Mononuclear cell (primary cell): ENCODE data around the gene CENPA. TPM values are rescaled to one million over a fixed set of nuclear protein-coding genes. Genes with fewer than 3 reads are reported as not detected.
"Not testable (repeated sequence)": the region's sequence is repeated elsewhere in the genome, so short reads cannot be mapped to it uniquely, and the experiment has no call there.

Source experiments
- H3K27me3 ChIP-seq: 2 replicates; pipeline ENCODE4 v1.6.0; 2011; ENCODE audit warnings: low read length, control low read depth; ENCODE audit not compliant: insufficient read depth
- H3K4me1 ChIP-seq: 2 replicates; pipeline ENCODE4 v1.5.1; 2011; ENCODE audit warnings: mild to moderate bottlenecking, low read length, control low read depth; ENCODE audit not compliant: insufficient read depth
- H3K4me3 ChIP-seq: 2 replicates; pipeline ENCODE4 v1.5.1; 2011; ENCODE audit warnings: mild to moderate bottlenecking, low read length, moderate library complexity
- H3K9me3 ChIP-seq: 2 replicates; pipeline ENCODE4 v1.5.1; 2011; ENCODE audit warnings: low read depth, mild to moderate bottlenecking, control low read depth, low read length
- total RNA-seq: library from RNA; depleted of rRNA; stranded (reverse); fragments of >200 nt; gene quantifications from one replicate; pipeline ENCODE4 v1.2.3, GENCODE V29; 2012

The CENPA gene
- total RNA-seq, 1 donor: 0.63 TPM

GRCh38 chr2:26801328-26801727 is 15.5 kb downstream of the CENPA start:
- H3K9me3 ChIP-seq: no peaks in the 10 kb centered on the region
- no peak overlapping the region for H3K4me3 ChIP-seq
- H3K4me1 ChIP-seq: no peaks in the 10 kb centered on the region
- H3K27me3 ChIP-seq: no peaks in the 10 kb centered on the region

- Histone ChIP-seq H3K9me3 (no peaks in the 10 kb centered on the region), H3K27me3 (no peaks in the 10 kb centered on the region), H3K4me3 (no peak overlapping the region), H3K4me1 (no peaks in the 10 kb centered on the region)
Measured at GRCh38 chr2:26801796-26802195, 15.9 kb downstream of the CENPA start.

GRCh38 chr2:26805241-26805676 is 19.4 kb downstream of the CENPA start:
- no peak overlapping the region for H3K4me3 ChIP-seq
- H3K9me3 ChIP-seq: no peaks in the 10 kb centered on the region
- peaks cover 5% of the 10 kb centered on the region for H3K4me1 ChIP-seq
- H3K27me3 ChIP-seq: no peaks in the 10 kb centered on the region

GRCh38 chr2:26807788-26808460 is 22.1 kb downstream of the CENPA start:
- H3K27me3 ChIP-seq: no peaks in the 10 kb centered on the region
- peaks cover 14% of the 10 kb centered on the region for H3K4me1 ChIP-seq
- H3K9me3 ChIP-seq: no peaks in the 10 kb centered on the region

GRCh38 chr2:26809211-26809610 is 23.4 kb downstream of the CENPA start:
- Histone ChIP-seq H3K4me3 (no peak overlapping the region), H3K4me1 (peaks cover 14% of the 10 kb centered on the region), H3K9me3 (no peaks in the 10 kb centered on the region)

More at GRCh38 chr2:26807788-26808460, 22.1 kb downstream of the CENPA start:
- no peak overlapping the region for H3K4me3 ChIP-seq

GRCh38 chr2:26809876-26810577 is 24.2 kb downstream of the CENPA start:
- Histone ChIP-seq H3K4me3 (no peak overlapping the region), H3K27me3 (no peaks in the 10 kb centered on the region), H3K9me3 (no peaks in the 10 kb centered on the region), H3K4me1 (peaks cover 14% of the 10 kb centered on the region)

More at GRCh38 chr2:26809211-26809610, 23.4 kb downstream of the CENPA start:
- H3K27me3 ChIP-seq: no peaks in the 10 kb centered on the region

- Histone ChIP-seq H3K27me3 (no peaks in the 10 kb centered on the region), H3K4me3 (no peak overlapping the region), H3K4me1 (peaks cover 14% of the 10 kb centered on the region), H3K9me3 (no peaks in the 10 kb centered on the region)
Measured at GRCh38 chr2:26811261-26811660, 25.4 kb downstream of the CENPA start.

- H3K4me1 ChIP-seq: peaks cover 14% of the 10 kb centered on the region
- no peaks in the 10 kb centered on the region for H3K9me3 ChIP-seq
- H3K4me3 ChIP-seq: no peak overlapping the region
- no peaks in the 10 kb centered on the region for H3K27me3 ChIP-seq
Measured at GRCh38 chr2:26811791-26812694, 26.2 kb downstream of the CENPA start.

- H3K27me3 ChIP-seq: no peaks in the 10 kb centered on the region
- H3K4me1 ChIP-seq: peaks cover 14% of the 10 kb centered on the region
- H3K4me3 ChIP-seq: no peak overlapping the region
- H3K9me3 ChIP-seq: no peaks in the 10 kb centered on the region
Measured at GRCh38 chr2:26812731-26813130, 26.9 kb downstream of the CENPA start.

GRCh38 chr2:26814072-26814765 is 28.4 kb downstream of the CENPA start:
- H3K4me1 ChIP-seq: peaks cover 14% of the 10 kb centered on the region
- not testable (repeated sequence) for H3K9me3 ChIP-seq, H3K27me3 ChIP-seq

GRCh38 chr2:26816893-26817292 is 31.0 kb downstream of the CENPA start:
- H3K4me1 ChIP-seq: no peaks in the 10 kb centered on the region
- no peak overlapping the region for H3K4me3 ChIP-seq
- H3K27me3 ChIP-seq: no peaks in the 10 kb centered on the region
- H3K9me3 ChIP-seq: no peaks in the 10 kb centered on the region

More at GRCh38 chr2:26814072-26814765, 28.4 kb downstream of the CENPA start:
- H3K4me3 ChIP-seq: not testable (repeated sequence)

GRCh38 chr2:26818255-26818654 is 32.4 kb downstream of the CENPA start:
- no peaks in the 10 kb centered on the region for H3K27me3 ChIP-seq

GRCh38 chr2:26818972-26819371 is 33.1 kb downstream of the CENPA start:
- Histone ChIP-seq H3K9me3 (no peaks in the 10 kb centered on the region), H3K4me1 (no peaks in the 10 kb centered on the region), H3K27me3 (no peaks in the 10 kb centered on the region), H3K4me3 (no peak overlapping the region)

More at GRCh38 chr2:26818255-26818654, 32.4 kb downstream of the CENPA start:
- H3K9me3 ChIP-seq: no peaks in the 10 kb centered on the region
- H3K4me3 ChIP-seq: no peak overlapping the region
- H3K4me1 ChIP-seq: no peaks in the 10 kb centered on the region

GRCh38 chr2:26820932-26821331 is 35.1 kb downstream of the CENPA start:
- no peaks in the 10 kb centered on the region for H3K27me3 ChIP-seq
- no peak overlapping the region for H3K4me3 ChIP-seq
- H3K4me1 ChIP-seq: no peaks in the 10 kb centered on the region
- no peaks in the 10 kb centered on the region for H3K9me3 ChIP-seq
